ENCODE measurements around the gene PNPLA8. TPM values are rescaled to one million over a fixed set of nuclear protein-coding genes. Genes with fewer than 3 reads are reported as not detected.
"Not testable (repeated sequence)": the region's sequence is repeated elsewhere in the genome, so short reads cannot be mapped to it uniquely, and the experiment has no call there.

The PNPLA8 gene
- polyA plus RNA-seq (ENCODE audit: insufficient read length in 4 of 4) = 10 to 100 TPM; 32.4 to 44.4 (median 38.3) TPM

- peak; percentile 97 to 99 (median 99) for DNase-seq (ENCODE audit: low read depth in 4 of 4, low spot score in 3 of 4)
Measured at GRCh38 chr7:108525985-108526767, at the start of gene PNPLA8. TSS of gene PNPLA8 (minus strand) at chr7:108526135. CDS start at chr7:108515491, 10,644 bp downstream.

- no peak for DNase-seq (ENCODE audit: low read depth in 4 of 4, low spot score in 3 of 4)
Measured at GRCh38 chr7:108575156-108575555, 49.2 kb upstream of the PNPLA8 start.

DNA sequence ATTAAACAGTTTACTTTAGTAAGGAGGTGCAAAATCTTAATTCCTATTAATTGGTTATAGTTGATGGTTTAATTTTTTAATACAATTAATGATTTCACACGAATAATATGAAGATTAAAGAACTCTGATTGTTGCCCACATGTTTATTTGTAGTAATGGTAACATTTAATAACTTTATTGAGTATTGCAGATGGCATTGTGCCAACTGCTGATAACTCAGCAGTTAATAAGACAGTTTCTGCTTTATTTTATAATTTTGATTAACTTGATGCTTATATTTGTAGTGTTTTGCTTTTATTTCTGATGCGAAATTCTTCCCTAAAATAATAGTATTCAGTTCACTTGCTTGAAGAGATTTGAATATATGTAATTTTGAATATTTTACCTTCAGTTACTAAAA lies 46.5 kb upstream of the PNPLA8 start:
- DNase-seq (ENCODE audit: low read depth in 4 of 4, low spot score in 3 of 4) = no peak

- DNase-seq (ENCODE audit: low read depth in 4 of 4, low spot score in 3 of 4) = peak in 1 of 4 donors; percentile 35
Measured at GRCh38 chr7:108570146-108570755, 44.3 kb upstream of the PNPLA8 start.

DNA sequence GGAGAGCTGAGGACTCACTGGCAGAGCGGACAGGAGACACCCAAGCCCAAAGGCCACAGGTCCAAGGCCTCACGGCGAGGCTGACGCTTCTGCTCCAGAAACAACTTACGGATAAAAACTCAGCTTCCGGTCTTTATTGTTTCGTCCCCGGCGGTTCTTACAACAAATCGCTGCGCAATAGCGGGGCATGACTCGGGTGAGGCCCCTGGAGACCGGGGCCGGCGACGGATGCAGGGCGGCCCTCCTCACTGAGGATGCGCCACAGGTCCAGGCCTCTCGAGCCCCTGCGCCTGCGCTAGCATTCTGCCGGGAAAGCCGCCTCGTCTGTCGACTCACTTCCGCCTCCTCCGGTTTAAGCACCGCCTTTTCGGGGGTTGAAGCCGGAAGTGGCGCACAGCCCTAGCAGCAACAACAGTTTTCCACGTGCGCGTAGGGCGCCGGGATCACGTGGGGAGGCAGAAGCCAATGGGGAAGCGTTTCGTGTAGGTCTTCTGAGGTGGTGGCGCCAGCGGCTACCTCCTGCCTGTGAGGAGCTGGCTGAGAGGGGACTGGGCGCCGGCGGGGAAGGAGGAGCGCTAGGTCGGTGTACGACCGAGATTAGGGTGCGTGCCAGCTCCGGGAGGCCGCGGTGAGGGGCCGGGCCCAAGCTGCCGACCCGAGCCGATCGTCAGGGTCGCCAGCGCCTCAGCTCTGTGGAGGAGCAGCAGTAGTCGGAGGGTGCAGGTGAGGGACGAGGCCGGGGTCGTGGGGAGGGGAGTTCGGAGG lies 43.6 kb upstream of the PNPLA8 start, which contains the start of the genes DNAJB9 and THAP5:
Gene DNAJB9 (plus strand): TSS at position 494 of the 765 bp plus-strand sequence. CDS start 1,853 bp downstream, outside the sequence.
Gene THAP5 (minus strand): TSS at position 326 of the 765 bp plus-strand sequence. CDS start 137 bp downstream, at position 189.
- peak; percentile 97 to 98 (median 98) for DNase-seq (ENCODE audit: low read depth in 4 of 4, low spot score in 3 of 4)

DNA sequence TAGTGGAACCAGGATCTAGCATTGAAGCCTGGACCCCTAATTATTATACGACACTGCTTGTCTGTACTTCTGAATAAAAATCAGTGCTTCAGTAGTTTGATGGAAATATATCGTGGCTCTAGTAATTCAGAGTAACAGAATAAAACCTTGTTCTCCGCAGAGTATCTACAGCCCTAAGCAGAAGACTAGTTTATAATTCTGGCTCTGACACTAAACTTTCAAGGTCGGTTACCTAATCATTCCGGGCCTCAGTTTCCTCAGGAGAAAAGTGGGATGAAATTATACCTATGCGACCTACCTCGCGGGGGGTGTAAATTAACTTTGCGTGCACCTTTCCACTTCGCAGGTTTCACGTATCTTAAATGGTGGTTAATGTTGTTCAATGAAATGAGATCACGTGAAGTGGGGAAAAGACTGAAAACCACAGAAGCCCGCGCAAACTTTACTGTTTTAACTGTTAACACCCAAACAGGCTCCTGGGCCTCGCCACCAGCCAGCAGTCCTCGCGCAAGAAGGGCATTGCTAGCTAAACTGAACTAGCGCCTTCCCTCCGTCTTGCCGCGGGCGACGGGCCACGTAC lies 43.0 kb upstream of the PNPLA8 start:
- DNase-seq (ENCODE audit: low read depth in 4 of 4, low spot score in 3 of 4) = no peak

DNA sequence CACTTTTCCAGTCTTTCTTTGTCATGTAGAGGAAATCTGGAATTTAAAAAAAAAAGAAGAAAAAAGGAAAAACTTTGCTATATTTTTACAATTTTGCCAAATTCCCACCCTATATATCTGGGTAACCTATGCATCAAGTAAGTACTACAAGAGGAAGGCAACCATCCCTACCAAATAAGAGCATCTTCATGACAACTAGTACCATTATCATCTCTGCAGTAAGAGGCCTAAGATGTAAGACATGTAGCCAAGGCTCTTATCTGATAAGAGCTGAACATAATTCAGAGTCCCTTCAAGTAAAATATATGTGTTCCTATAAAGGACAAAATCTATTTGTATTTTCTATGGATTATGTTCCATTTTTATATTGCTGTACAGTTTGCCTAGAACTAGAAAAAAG lies 40.1 kb upstream of the PNPLA8 start:
- DNase-seq (ENCODE audit: low read depth in 4 of 4, low spot score in 3 of 4) = no peak

DNA sequence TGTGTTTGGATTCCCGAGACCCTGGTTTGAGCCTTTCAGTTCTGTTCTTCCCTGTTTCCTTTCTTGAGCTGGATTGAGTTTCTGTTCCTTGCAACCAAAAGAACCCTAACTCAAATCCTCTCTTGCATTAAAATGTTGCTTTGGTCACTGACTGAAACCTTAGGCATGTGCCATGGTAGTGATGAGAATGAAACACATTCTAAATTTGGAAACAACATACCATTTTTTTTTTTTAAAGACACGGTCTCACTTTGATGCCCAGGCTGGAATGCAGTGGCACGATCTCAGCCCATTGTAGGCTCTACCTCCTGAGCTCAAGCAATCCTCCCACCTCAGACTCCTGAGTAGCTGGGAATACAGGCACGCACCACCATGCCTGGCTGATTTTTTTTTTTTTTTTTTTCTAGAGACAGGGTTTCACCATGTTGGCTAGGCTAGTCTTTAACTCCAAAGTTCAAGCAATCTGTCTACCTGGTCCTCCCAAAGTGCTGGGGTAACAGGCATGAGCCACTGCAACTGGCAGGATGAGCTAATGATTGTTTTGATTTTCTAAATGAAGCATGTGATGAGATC lies 35.2 kb upstream of the PNPLA8 start:
- DNase-seq (ENCODE audit: low read depth in 4 of 4, low spot score in 3 of 4) = no peak

DNA sequence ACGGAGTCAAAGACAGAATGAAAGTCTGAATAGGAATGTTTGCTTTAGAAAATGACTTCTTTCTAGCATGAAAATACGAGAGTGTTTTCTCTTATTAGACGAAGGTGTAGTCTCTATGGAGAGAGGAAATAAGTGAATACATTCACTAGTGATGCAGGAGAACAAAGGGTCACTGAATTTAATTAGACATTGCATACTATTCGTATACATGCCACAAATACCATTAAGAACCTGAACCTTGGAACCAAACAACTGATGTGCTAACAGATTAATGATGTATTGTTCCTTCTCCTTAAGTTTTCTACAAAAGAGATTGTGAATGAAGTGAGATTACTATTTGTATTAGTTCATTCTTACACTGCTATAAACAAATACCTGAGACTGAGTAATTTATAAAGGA lies 33.3 kb upstream of the PNPLA8 start:
- no peak for DNase-seq (ENCODE audit: low read depth in 4 of 4, low spot score in 3 of 4)

GRCh38 chr7:108557617-108558016 lies 31.7 kb upstream of the PNPLA8 start:
- DNase-seq (ENCODE audit: low read depth in 4 of 4, low spot score in 3 of 4) = no peak

DNA sequence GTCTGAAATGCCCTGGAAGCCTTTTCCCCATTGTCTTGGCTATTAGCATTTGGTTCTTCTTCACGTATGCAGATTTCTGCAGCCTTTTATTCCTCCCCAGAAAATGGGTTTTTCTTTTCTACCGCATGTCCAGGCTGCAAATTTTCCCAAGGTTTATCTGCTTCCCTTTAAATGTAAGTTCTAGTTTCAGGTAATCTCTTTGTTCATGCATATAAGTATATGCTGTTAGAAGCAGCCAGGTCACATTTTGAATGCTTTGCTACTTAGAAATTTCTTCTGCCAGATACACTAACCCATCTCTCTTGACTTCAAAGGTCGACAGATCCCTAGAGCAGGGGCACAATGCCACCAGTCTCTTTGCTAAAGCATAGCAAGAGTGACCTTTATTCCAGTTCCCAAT lies 31.3 kb upstream of the PNPLA8 start:
- no peak for DNase-seq (ENCODE audit: low read depth in 4 of 4, low spot score in 3 of 4)

GRCh38 chr7:108556665-108557064 lies 30.7 kb upstream of the PNPLA8 start:
- DNase-seq (ENCODE audit: low read depth in 4 of 4, low spot score in 3 of 4) = not testable (repeated sequence)

GRCh38 chr7:108548141-108548896 lies 22.4 kb upstream of the PNPLA8 start:
- DNase-seq (ENCODE audit: low read depth in 4 of 4, low spot score in 3 of 4) = not testable (repeated sequence)

DNA sequence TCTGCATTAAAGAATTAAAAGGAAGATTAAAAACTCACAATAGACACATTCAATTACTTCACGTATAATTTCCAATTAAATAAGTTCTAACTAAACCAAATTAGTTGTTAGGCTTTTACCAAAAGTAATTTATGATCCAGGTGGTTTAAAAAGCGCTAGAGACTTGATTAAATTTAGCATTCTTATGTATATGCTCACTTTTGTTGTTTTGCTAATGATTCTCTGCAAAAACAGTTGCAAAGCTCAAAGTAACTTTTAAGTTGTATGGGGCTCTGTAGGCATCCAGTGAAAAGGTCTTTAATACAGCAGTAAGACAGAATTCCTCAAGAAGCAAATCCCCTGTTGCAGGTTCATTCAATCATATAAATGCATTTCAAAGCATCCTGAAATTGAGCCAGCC lies 15.5 kb upstream of the PNPLA8 start:
- DNase-seq (ENCODE audit: low read depth in 4 of 4, low spot score in 3 of 4) = no peak

- DNase-seq (ENCODE audit: low read depth in 4 of 4, low spot score in 3 of 4) = not testable (repeated sequence)
Measured at GRCh38 chr7:108538685-108539084, 12.8 kb upstream of the PNPLA8 start.

DNA sequence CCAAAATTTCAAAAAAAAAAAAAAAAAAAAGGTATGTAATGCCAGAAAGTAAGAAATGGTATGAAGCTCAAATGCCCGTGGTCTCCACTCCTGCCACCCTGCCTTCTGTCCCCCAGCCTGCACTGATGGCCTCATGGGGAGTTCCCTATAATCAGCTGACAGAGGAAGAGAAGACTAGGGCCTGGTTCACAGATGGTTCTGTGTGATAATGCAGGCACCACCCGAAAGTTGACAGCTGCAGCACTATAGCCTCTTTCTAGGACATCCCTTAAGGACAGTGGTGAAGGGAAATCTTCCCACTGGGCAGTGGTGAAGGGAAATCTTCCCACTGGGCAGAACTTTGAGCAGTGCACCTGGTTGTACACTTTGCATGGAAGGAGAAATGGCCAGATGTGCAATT lies 12.3 kb upstream of the PNPLA8 start:
- DNase-seq (ENCODE audit: low read depth in 4 of 4, low spot score in 3 of 4) = not testable (repeated sequence)

DNA sequence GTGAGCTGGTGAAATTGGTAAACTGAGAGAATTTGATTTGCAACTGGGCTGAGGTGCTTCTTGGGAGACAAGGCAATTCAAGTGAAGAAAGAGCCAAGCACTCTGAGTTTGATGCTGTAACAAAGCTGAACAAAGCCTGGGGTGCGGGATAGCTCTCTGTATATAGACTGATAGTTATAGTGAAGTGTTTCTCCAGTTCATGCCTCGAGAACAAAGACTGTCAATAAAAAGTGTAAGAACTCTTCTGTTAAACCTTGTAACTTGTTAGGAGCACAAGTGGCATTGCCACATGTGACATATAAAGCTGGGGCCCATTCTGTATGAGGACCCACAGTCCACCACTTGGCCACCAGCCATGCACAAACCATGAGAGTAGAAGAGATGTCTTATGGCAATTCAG lies 11.3 kb upstream of the PNPLA8 start:
- DNase-seq (ENCODE audit: low read depth in 4 of 4, low spot score in 3 of 4) = no peak

- no peak for DNase-seq (ENCODE audit: low read depth in 4 of 4, low spot score in 3 of 4)
Measured at GRCh38 chr7:108535744-108536143, 9.8 kb upstream of the PNPLA8 start.

GRCh38 chr7:108535257-108535656 lies 9.3 kb upstream of the PNPLA8 start:
- no peak for DNase-seq (ENCODE audit: low read depth in 4 of 4, low spot score in 3 of 4)

DNA sequence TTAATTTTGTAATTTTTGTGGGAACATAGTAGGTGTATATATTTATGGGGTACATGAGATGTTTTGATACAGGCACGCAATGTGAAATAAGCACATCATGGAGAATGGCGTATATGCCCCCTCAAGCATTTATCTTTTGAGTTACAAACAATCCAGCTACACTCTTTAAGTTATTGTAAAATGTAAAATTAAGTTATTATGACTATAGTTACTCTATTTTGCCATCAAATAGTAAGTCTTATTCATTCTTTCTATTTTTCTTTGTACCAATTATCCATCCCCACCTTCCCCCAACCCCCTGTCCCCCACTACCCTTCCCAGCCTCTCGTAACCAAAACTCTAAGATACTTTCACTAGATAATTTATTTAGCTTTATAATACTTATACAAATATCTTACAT lies 7.8 kb upstream of the PNPLA8 start:
- DNase-seq (ENCODE audit: low read depth in 4 of 4, low spot score in 3 of 4) = no peak
